Tibial nerve (tissue), 4 donors: ENCODE results near the gene ADH1C. TPM values are rescaled to one million over a fixed set of nuclear protein-coding genes. Genes with fewer than 3 reads are reported as not detected.

Experiments
- DNase-seq, 2 donors: peaks; one replicate each; pipeline ENCODE4 v3.0.0-alpha.2; 2019; ENCODE audit warnings: low spot score in 2 of 2
- H3K27ac ChIP-seq, 4 donors: fragments of 200-600 bp; sonication (generic) in 3 of 4; one replicate each; pipeline ENCODE4 v1.5.1; 2017 to 2019; ENCODE audit warnings: mild to moderate bottlenecking in 1 of 4
- H3K27me3 ChIP-seq, 2 donors: fragments of 200-600 bp; sonication (generic) in 1 of 2; one replicate each; pipeline versions ENCODE4 v1.5.1 to v1.6.0; 2017 to 2019
- H3K36me3 ChIP-seq, 3 donors: fragments of 200-600 bp; sonication (generic); one replicate each; pipeline ENCODE4 v1.5.1; 2018 to 2019
- H3K4me1 ChIP-seq, 4 donors: fragments of 200-600 bp; sonication (generic) in 3 of 4; one replicate each; pipeline ENCODE4 v1.5.1; 2017 to 2019
- H3K4me3 ChIP-seq, 4 donors: fragments of 200-600 bp; sonication (generic) in 3 of 4; one replicate each; pipeline ENCODE4 v1.5.1; 2017 to 2019; ENCODE audit warnings: mild to moderate bottlenecking in 1 of 4, moderate library complexity in 1 of 4
- H3K9me3 ChIP-seq, 4 donors: fragments of 200-600 bp; sonication (generic) in 3 of 4; one replicate each; pipeline ENCODE4 v1.5.1; 2017 to 2019
- CTCF ChIP-seq, 5 experiments: fragments of 200-600 bp in 3 of 5; fragments of 450-650 bp in 2 of 5; sonication (generic) in 3 of 5; IDR thresholded peaks; one replicate each; pipeline ENCODE4 v1.5.1; 2016 to 2019; ENCODE audit warnings: antibody characterized with exemption in 5 of 5, mild to moderate bottlenecking in 3 of 5, moderate library complexity in 2 of 5
- EP300 ChIP-seq, 2 donors: sonication (generic); formaldehyde crosslinking; IDR thresholded peaks; one replicate each; pipeline ENCODE4 v1.6.1; 2017; ENCODE audit warnings: antibody characterized with exemption in 2 of 2, mild to moderate bottlenecking in 1 of 2
- POLR2A ChIP-seq, 2 donors: fragments of 450-650 bp; IDR thresholded peaks; one replicate each; pipeline ENCODE4 v1.6.1; 2017; ENCODE audit warnings: antibody characterized with exemption in 2 of 2, mild to moderate bottlenecking in 2 of 2, moderate library complexity in 2 of 2
- WGBS, 2 donors: methylation state at CpG; one replicate each; pipeline ENCODE4 v1.1.5; 2018; 5-methylcytosine and 5-hydroxymethylcytosine counted together
- total RNA-seq, 4 donors: library from RNA; depleted of rRNA; stranded (reverse); fragments of >200 nt; gene quantifications; one replicate each; pipeline ENCODE4 v1.1.0, GENCODE V29; 2016

The ADH1C gene
- total RNA-seq, 4 donors from 2014 or later: 44.7 to 186 (median 151) TPM

DNA sequence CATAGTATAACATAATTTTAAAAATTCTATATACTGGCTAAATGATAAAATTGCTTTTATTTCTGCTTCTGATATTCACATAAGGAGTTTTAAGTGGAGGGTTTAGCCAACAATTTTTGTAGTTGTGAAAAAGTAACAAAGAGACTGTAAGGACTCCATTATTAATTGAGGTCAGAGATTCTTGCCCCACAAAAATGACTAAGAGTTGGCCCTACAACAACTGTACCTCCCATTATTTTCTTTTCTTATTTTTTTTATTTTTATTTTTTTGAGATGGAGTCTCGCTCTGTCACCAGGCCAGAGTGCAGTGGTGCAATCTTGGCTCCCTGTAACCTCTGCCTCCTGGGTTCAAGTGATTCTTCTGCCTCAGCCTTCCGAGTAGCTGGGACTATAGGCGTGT lies 21.9 kb downstream of the ADH1C start:
- Histone ChIP-seq H3K27ac (peak overlapping the region in 1 of 4 donors; percentile 11), H3K9me3 (peaks cover 0 to 11% (median 0%) of the 10 kb centered on the region in 4 donors), H3K4me3 (no peak overlapping the region), H3K27me3 (no peaks in the 10 kb centered on the region), H3K36me3 (no peaks in the 10 kb centered on the region), H3K4me1 (peaks cover 0 to 1% (median 0%) of the 10 kb centered on the region in 4 donors)
- TF ChIP-seq EP300 (IDR thresholded peaks at IDR 0.05): peak in 1 of 2 donors; percentile 23
- no peak for TF ChIP-seq POLR2A (IDR thresholded peaks at IDR 0.05)
- TF ChIP-seq CTCF (IDR thresholded peaks at IDR 0.05): no peak
- 68 to 83% methylated on average over 3 of the region's 3 CpGs for WGBS, 2 donors
- no peak for DNase-seq

DNA sequence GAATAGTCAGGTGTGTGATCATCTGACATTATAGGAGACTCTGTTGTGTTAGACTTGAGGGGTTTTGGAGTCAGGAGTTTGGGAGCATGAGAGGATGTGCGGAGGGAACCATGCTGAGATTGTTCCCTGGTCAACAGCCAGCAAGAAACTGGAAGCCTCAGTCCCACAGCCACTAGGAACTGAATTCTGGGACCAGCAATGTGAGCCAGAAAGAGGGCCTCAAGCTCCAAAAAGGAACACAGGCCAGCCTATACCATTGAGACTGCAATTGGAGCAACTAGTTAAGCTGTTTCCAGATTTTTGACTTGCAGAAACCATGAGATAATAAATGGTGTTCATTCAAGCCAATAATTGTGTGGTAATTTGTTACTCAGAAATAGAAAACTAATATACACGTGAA lies 22.7 kb downstream of the ADH1C start:
- Histone ChIP-seq H3K4me3 (no peak overlapping the region), H3K27ac (peak overlapping the region in 1 of 4 donors; percentile 9), H3K27me3 (no peaks in the 10 kb centered on the region), H3K36me3 (no peaks in the 10 kb centered on the region), H3K4me1 (peaks cover 0 to 7% (median 0%) of the 10 kb centered on the region in 4 donors), H3K9me3 (peaks cover 0 to 11% (median 0%) of the 10 kb centered on the region in 4 donors)
- 76 to 78% methylated on average over 2 of the region's 2 CpGs for WGBS, 2 donors
- no peak for DNase-seq
- TF ChIP-seq EP300 (IDR thresholded peaks at IDR 0.05) (no peak), POLR2A (IDR thresholded peaks at IDR 0.05) (no peak), CTCF (IDR thresholded peaks at IDR 0.05) (no peak)

DNA sequence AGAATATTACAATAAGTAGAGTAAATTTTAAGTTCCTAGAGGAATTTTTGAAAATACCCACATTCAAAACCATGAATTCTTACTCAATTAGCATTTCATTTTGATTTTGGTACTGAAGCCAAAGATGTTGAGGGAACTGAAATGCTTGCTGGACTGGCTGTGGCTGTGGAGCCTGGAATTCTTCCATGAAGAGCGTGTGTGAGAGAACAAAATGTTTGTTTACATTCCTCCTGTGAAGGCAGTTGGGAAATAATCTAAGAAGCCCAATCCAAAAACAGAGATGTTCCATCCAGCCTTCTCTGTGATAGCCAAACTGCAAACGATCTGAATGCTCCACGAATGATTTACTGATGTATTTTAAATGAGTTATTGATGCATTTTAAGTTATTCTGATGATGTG lies 27.6 kb downstream of the ADH1C start:
- peak overlapping the region; percentile 58 to 91 (median 74) for H3K27ac ChIP-seq

GRCh38 chr4:99324361-99324760 lies 28.2 kb downstream of the ADH1C start:
- no peaks in the 10 kb centered on the region for H3K27me3 ChIP-seq
- H3K4me1 ChIP-seq: peaks cover 0 to 34% (median 9%) of the 10 kb centered on the region in 4 donors
- TF ChIP-seq POLR2A (IDR thresholded peaks at IDR 0.05): no peak
- no peak for TF ChIP-seq CTCF (IDR thresholded peaks at IDR 0.05)
- TF ChIP-seq EP300 (IDR thresholded peaks at IDR 0.05): no peak
- peaks cover 0 to 11% (median 0%) of the 10 kb centered on the region in 4 donors for H3K9me3 ChIP-seq
- no peak for DNase-seq
- peak overlapping the region; percentile 69 to 91 (median 76) for H3K27ac ChIP-seq
- H3K36me3 ChIP-seq: no peaks in the 10 kb centered on the region
- no peak overlapping the region for H3K4me3 ChIP-seq
- 42 to 50% methylated on average over 1 of the region's 1 CpG for WGBS, 2 donors

More for the DNA sequence above, 27.6 kb downstream of the ADH1C start:
- Histone ChIP-seq H3K9me3 (peaks cover 0 to 11% (median 0%) of the 10 kb centered on the region in 4 donors), H3K4me3 (no peak overlapping the region), H3K27me3 (no peaks in the 10 kb centered on the region), H3K36me3 (no peaks in the 10 kb centered on the region), H3K4me1 (peaks cover 0 to 34% (median 9%) of the 10 kb centered on the region in 4 donors)
- 23 to 37% methylated on average over 3 of the region's 3 CpGs for WGBS, 2 donors
- peak; percentile 61 to 92 for TF ChIP-seq EP300 (IDR thresholded peaks at IDR 0.05)
- TF ChIP-seq POLR2A (IDR thresholded peaks at IDR 0.05): no peak
- DNase-seq: peak; percentile 48 to 82

DNA sequence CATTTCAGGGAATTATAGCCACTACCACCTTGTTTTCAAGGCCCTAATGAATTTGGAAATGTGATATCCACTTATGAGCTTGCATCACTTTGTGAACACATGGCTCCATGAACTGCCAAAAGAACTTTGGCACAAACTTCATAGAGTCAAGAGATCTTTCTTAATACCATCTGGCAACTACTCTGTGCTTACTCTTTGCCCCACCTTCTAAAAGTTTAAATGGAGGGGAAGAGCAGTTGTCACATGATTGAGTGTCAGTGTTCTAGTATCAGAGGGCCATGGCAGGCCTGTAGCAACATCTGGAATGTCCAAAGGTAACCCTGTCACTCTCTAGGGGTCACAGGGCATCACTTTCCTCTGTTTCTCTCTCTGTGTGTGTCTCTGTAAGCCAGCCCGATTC lies 28.8 kb downstream of the ADH1C start:
- Histone ChIP-seq H3K9me3 (peaks cover 0 to 11% (median 0%) of the 10 kb centered on the region in 4 donors), H3K4me1 (peaks cover 0 to 34% (median 9%) of the 10 kb centered on the region in 4 donors), H3K36me3 (no peaks in the 10 kb centered on the region), H3K4me3 (no peak overlapping the region), H3K27me3 (no peaks in the 10 kb centered on the region), H3K27ac (peak overlapping the region; percentile 69 to 91 (median 76))
- TF ChIP-seq CTCF (IDR thresholded peaks at IDR 0.05) (no peak), EP300 (IDR thresholded peaks at IDR 0.05) (peak; percentile 52 to 96)
- peak in 1 of 2 donors; percentile 76 for DNase-seq
- WGBS, 2 donors: 95 to 96% methylated on average over 1 of the region's 1 CpG
